Activated CD4-positive, alpha-beta T cell treated with anti-CD3 and anti-CD28 coated beads, Interleukin-2, amount 50 U/mL, for 16 hours (primary cell): ENCODE measurements around the gene NRCAM.

Experiments
- DNase-seq: peaks from one replicate; pipeline ENCODE4 v3.0.0-alpha.2; 2020

NRCAM gene

GRCh38 chr7:108112683-108113082 is 343.6 kb downstream of the NRCAM start:
- DNase-seq: no peak

GRCh38 chr7:108109221-108109908 is 346.9 kb downstream of the NRCAM start:
- DNase-seq: no peak

- no peak for DNase-seq
Observed at GRCh38 chr7:108108131-108108530, 348.1 kb downstream of the NRCAM start.

- DNase-seq: no peak
Observed at GRCh38 chr7:108104324-108104723, 351.9 kb downstream of the NRCAM start.

- no peak for DNase-seq
Observed at GRCh38 chr7:108103558-108104298, 352.5 kb downstream of the NRCAM start.

GRCh38 chr7:108102671-108103312 is 353.4 kb downstream of the NRCAM start:
- no peak for DNase-seq

- DNase-seq: no peak
Observed at GRCh38 chr7:108101759-108102158, 354.5 kb downstream of the NRCAM start.

- DNase-seq: peak; percentile 9
Observed at GRCh38 chr7:108099713-108100112, 356.5 kb downstream of the NRCAM start.

- no peak for DNase-seq
Observed at GRCh38 chr7:108097703-108098102, 358.5 kb downstream of the NRCAM start.
